ENCODE results near the gene MACROD2.

Gene MACROD2

GRCh38 chr20:15199698-15200097, 1204.4 kb downstream of the MACROD2 start:
- Histone ChIP-seq H3K9me3 (ENCODE audit: control insufficient read depth, insufficient read depth, low read length) (no peaks in the 10 kb centered on the region), H3K27me3 (ENCODE audit: control insufficient read depth, insufficient read depth, low read length) (no peaks in the 10 kb centered on the region), H3K4me3 (ENCODE audit: low read depth, low read length) (no peak overlapping the region), H3K4me1 (ENCODE audit: control insufficient read depth, insufficient read depth, low read length) (no peaks in the 10 kb centered on the region), H3K36me3 (ENCODE audit: control insufficient read depth, insufficient read depth, low read length) (no peaks in the 10 kb centered on the region), H3K9ac (ENCODE audit: low read depth, low read length) (no peak overlapping the region)

- H3K4me1 ChIP-seq (ENCODE audit: control insufficient read depth, insufficient read depth, low read length), result no peaks in the 10 kb centered on the region
- H3K4me3 ChIP-seq (ENCODE audit: low read depth, low read length), result no peak overlapping the region
- no peak overlapping the region for H3K9ac ChIP-seq (ENCODE audit: low read depth, low read length)
- H3K27me3 ChIP-seq (ENCODE audit: control insufficient read depth, insufficient read depth, low read length), result no peaks in the 10 kb centered on the region
- H3K9me3 ChIP-seq (ENCODE audit: control insufficient read depth, insufficient read depth, low read length), result no peaks in the 10 kb centered on the region
- no peaks in the 10 kb centered on the region for H3K36me3 ChIP-seq (ENCODE audit: control insufficient read depth, insufficient read depth, low read length)
Measured at GRCh38 chr20:15200147-15200565, 1204.8 kb downstream of the MACROD2 start.

- Histone ChIP-seq H3K9ac (ENCODE audit: low read depth, low read length) (no peak overlapping the region), H3K4me3 (ENCODE audit: low read depth, low read length) (no peak overlapping the region), H3K27me3 (ENCODE audit: control insufficient read depth, insufficient read depth, low read length) (no peaks in the 10 kb centered on the region), H3K9me3 (ENCODE audit: control insufficient read depth, insufficient read depth, low read length) (no peaks in the 10 kb centered on the region), H3K4me1 (ENCODE audit: control insufficient read depth, insufficient read depth, low read length) (no peaks in the 10 kb centered on the region), H3K36me3 (ENCODE audit: control insufficient read depth, insufficient read depth, low read length) (no peaks in the 10 kb centered on the region)
Measured at GRCh38 chr20:15201602-15202001, 1206.3 kb downstream of the MACROD2 start.

- Histone ChIP-seq H3K27me3 (ENCODE audit: control insufficient read depth, insufficient read depth, low read length) (no peaks in the 10 kb centered on the region), H3K36me3 (ENCODE audit: control insufficient read depth, insufficient read depth, low read length) (no peaks in the 10 kb centered on the region), H3K4me1 (ENCODE audit: control insufficient read depth, insufficient read depth, low read length) (no peaks in the 10 kb centered on the region), H3K4me3 (ENCODE audit: low read depth, low read length) (no peak overlapping the region), H3K9ac (ENCODE audit: low read depth, low read length) (no peak overlapping the region), H3K9me3 (ENCODE audit: control insufficient read depth, insufficient read depth, low read length) (no peaks in the 10 kb centered on the region)
Measured at GRCh38 chr20:15204234-15204633, 1208.9 kb downstream of the MACROD2 start.

- H3K4me3 ChIP-seq (ENCODE audit: low read depth, low read length), result no peak overlapping the region
- H3K27me3 ChIP-seq (ENCODE audit: control insufficient read depth, insufficient read depth, low read length), result no peaks in the 10 kb centered on the region
- no peak overlapping the region for H3K9ac ChIP-seq (ENCODE audit: low read depth, low read length)
- no peaks in the 10 kb centered on the region for H3K4me1 ChIP-seq (ENCODE audit: control insufficient read depth, insufficient read depth, low read length)
- H3K9me3 ChIP-seq (ENCODE audit: control insufficient read depth, insufficient read depth, low read length), result no peaks in the 10 kb centered on the region
- no peaks in the 10 kb centered on the region for H3K36me3 ChIP-seq (ENCODE audit: control insufficient read depth, insufficient read depth, low read length)
Measured at GRCh38 chr20:15205028-15205427, 1209.7 kb downstream of the MACROD2 start.

GRCh38 chr20:15205719-15206118, 1210.4 kb downstream of the MACROD2 start:
- H3K4me1 ChIP-seq (ENCODE audit: control insufficient read depth, insufficient read depth, low read length), result no peaks in the 10 kb centered on the region
- H3K36me3 ChIP-seq (ENCODE audit: control insufficient read depth, insufficient read depth, low read length), result no peaks in the 10 kb centered on the region
- no peaks in the 10 kb centered on the region for H3K9me3 ChIP-seq (ENCODE audit: control insufficient read depth, insufficient read depth, low read length)
- no peak overlapping the region for H3K4me3 ChIP-seq (ENCODE audit: low read depth, low read length)
- H3K9ac ChIP-seq (ENCODE audit: low read depth, low read length), result no peak overlapping the region
- no peaks in the 10 kb centered on the region for H3K27me3 ChIP-seq (ENCODE audit: control insufficient read depth, insufficient read depth, low read length)

GRCh38 chr20:15209537-15209936, 1214.2 kb downstream of the MACROD2 start:
- no peaks in the 10 kb centered on the region for H3K4me1 ChIP-seq (ENCODE audit: control insufficient read depth, insufficient read depth, low read length)
- no peaks in the 10 kb centered on the region for H3K27me3 ChIP-seq (ENCODE audit: control insufficient read depth, insufficient read depth, low read length)
- no peaks in the 10 kb centered on the region for H3K36me3 ChIP-seq (ENCODE audit: control insufficient read depth, insufficient read depth, low read length)
- H3K9ac ChIP-seq (ENCODE audit: low read depth, low read length), result no peak overlapping the region
- no peaks in the 10 kb centered on the region for H3K9me3 ChIP-seq (ENCODE audit: control insufficient read depth, insufficient read depth, low read length)
- H3K4me3 ChIP-seq (ENCODE audit: low read depth, low read length), result no peak overlapping the region

- Histone ChIP-seq H3K9me3 (ENCODE audit: control insufficient read depth, insufficient read depth, low read length) (no peaks in the 10 kb centered on the region), H3K4me3 (ENCODE audit: low read depth, low read length) (no peak overlapping the region), H3K36me3 (ENCODE audit: control insufficient read depth, insufficient read depth, low read length) (no peaks in the 10 kb centered on the region), H3K4me1 (ENCODE audit: control insufficient read depth, insufficient read depth, low read length) (no peaks in the 10 kb centered on the region), H3K9ac (ENCODE audit: low read depth, low read length) (no peak overlapping the region), H3K27me3 (ENCODE audit: control insufficient read depth, insufficient read depth, low read length) (no peaks in the 10 kb centered on the region)
Measured at GRCh38 chr20:15214051-15214450, 1218.7 kb downstream of the MACROD2 start.

- Histone ChIP-seq H3K9me3 (ENCODE audit: control insufficient read depth, insufficient read depth, low read length) (no peaks in the 10 kb centered on the region), H3K4me1 (ENCODE audit: control insufficient read depth, insufficient read depth, low read length) (peaks cover 7% of the 10 kb centered on the region), H3K36me3 (ENCODE audit: control insufficient read depth, insufficient read depth, low read length) (no peaks in the 10 kb centered on the region), H3K4me3 (ENCODE audit: low read depth, low read length) (no peak overlapping the region), H3K27me3 (ENCODE audit: control insufficient read depth, insufficient read depth, low read length) (no peaks in the 10 kb centered on the region), H3K9ac (ENCODE audit: low read depth, low read length) (no peak overlapping the region)
Measured at GRCh38 chr20:15220009-15220656, 1224.8 kb downstream of the MACROD2 start.

GRCh38 chr20:15220778-15221565, 1225.7 kb downstream of the MACROD2 start:
- H3K27me3 ChIP-seq (ENCODE audit: control insufficient read depth, insufficient read depth, low read length), result no peaks in the 10 kb centered on the region
- H3K4me3 ChIP-seq (ENCODE audit: low read depth, low read length), result no peak overlapping the region
- H3K4me1 ChIP-seq (ENCODE audit: control insufficient read depth, insufficient read depth, low read length), result peaks cover 7% of the 10 kb centered on the region
- H3K36me3 ChIP-seq (ENCODE audit: control insufficient read depth, insufficient read depth, low read length), result no peaks in the 10 kb centered on the region
- no peaks in the 10 kb centered on the region for H3K9me3 ChIP-seq (ENCODE audit: control insufficient read depth, insufficient read depth, low read length)
- H3K9ac ChIP-seq (ENCODE audit: low read depth, low read length), result no peak overlapping the region

- Histone ChIP-seq H3K9me3 (ENCODE audit: control insufficient read depth, insufficient read depth, low read length) (no peaks in the 10 kb centered on the region), H3K36me3 (ENCODE audit: control insufficient read depth, insufficient read depth, low read length) (no peaks in the 10 kb centered on the region), H3K9ac (ENCODE audit: low read depth, low read length) (no peak overlapping the region), H3K27me3 (ENCODE audit: control insufficient read depth, insufficient read depth, low read length) (no peaks in the 10 kb centered on the region), H3K4me3 (ENCODE audit: low read depth, low read length) (no peak overlapping the region), H3K4me1 (ENCODE audit: control insufficient read depth, insufficient read depth, low read length) (peaks cover 7% of the 10 kb centered on the region)
Measured at GRCh38 chr20:15222502-15223330, 1227.4 kb downstream of the MACROD2 start.

All from iPS-15b (cell line).